Fibroblast of lung (primary cell): ENCODE data around the gene AGAP1.

Experiments used
- CTCF ChIP-seq, 2 donors: IDR thresholded peaks in 1 of 2; conservative IDR thresholded peaks in 1 of 2; 1 replicate in 1 of 2; 2 replicates in 1 of 2; pipeline ENCODE4 v1.5.1; 2011 to 2012; ENCODE audit warnings: low read length in 2 of 2, control low read depth in 1 of 2, inconsistent platforms in 1 of 2, low read depth in 1 of 2, mild to moderate bottlenecking in 1 of 2
- EZH2 ChIP-seq: IDR thresholded peaks from 2 replicates; pipeline ENCODE4 v1.5.1; 2012; ENCODE audit warnings: low read length, control low read depth, mild to moderate bottlenecking; ENCODE audit errors: missing control alignments

- TF ChIP-seq EZH2: no peak
- no peak for TF ChIP-seq CTCF (conservative IDR thresholded peaks at IDR 0.05 in 1 of 2, IDR thresholded peaks at IDR 0.05 in 1 of 2; ENCODE audit: low read depth in 1 of 2, low read length in 2 of 2)
Observed at GRCh38 chr2:235670974-235671787, 177.3 kb downstream of the AGAP1 start.
